Fibroblast of lung (primary cell): ENCODE measurements around the gene ZSCAN18. TPM values are rescaled to one million over a fixed set of nuclear protein-coding genes. Genes with fewer than 3 reads are reported as not detected.

Source experiments
- DNase-seq, 2 donors: peaks; one replicate each; pipeline versions ENCODE4 v3.0.0 to v3.0.0-alpha.2; 2010; ENCODE audit warnings: low read depth in 2 of 2
- H2AFZ ChIP-seq: 2 replicates; pipeline ENCODE4 v1.5.1; 2012; ENCODE audit warnings: low read length, control low read depth, inconsistent platforms
- H3K27ac ChIP-seq: 2 replicates; pipeline ENCODE4 v1.5.1; 2011; ENCODE audit warnings: low read length, control low read depth; ENCODE audit not compliant: insufficient read depth
- H3K27me3 ChIP-seq: 2 replicates; pipeline ENCODE4 v1.5.1; 2011; ENCODE audit warnings: mild to moderate bottlenecking, low read length; ENCODE audit not compliant: control insufficient read depth, insufficient read depth
- H3K36me3 ChIP-seq: 2 replicates; pipeline ENCODE4 v1.5.1; 2011; ENCODE audit warnings: low read length; ENCODE audit not compliant: control insufficient read depth, insufficient read depth
- H3K4me1 ChIP-seq: 2 replicates; pipeline ENCODE4 v1.5.1; 2011; ENCODE audit warnings: low read length; ENCODE audit not compliant: control insufficient read depth, insufficient read depth; ENCODE audit errors: extremely low read depth
- H3K4me2 ChIP-seq: 2 replicates; pipeline ENCODE4 v1.5.1; 2011; ENCODE audit warnings: low read length, control low read depth; ENCODE audit not compliant: insufficient read depth; ENCODE audit errors: extremely low read depth
- H3K4me3 ChIP-seq, 4 experiments: fragments of 200-600 bp in 1 of 4; sonication (generic) in 1 of 4; replicated peaks in 1 of 4; 2 replicates each; pipeline ENCODE4 v1.5.1; 2011 to 2016; ENCODE audit warnings: low read length in 4 of 4, low read depth in 3 of 4, mild to moderate bottlenecking in 3 of 4, control low read depth in 2 of 4, inconsistent platforms in 1 of 4, mixed read lengths in 1 of 4; ENCODE audit not compliant: insufficient read depth in 1 of 4; ENCODE audit errors: control extremely low read depth in 1 of 4
- H3K79me2 ChIP-seq: 2 replicates; pipeline ENCODE4 v1.5.1; 2012; ENCODE audit warnings: mild to moderate bottlenecking, low read length, inconsistent platforms; ENCODE audit not compliant: control insufficient read depth, insufficient read depth
- H3K9ac ChIP-seq: 2 replicates; pipeline ENCODE4 v1.5.1; 2011; ENCODE audit warnings: mild to moderate bottlenecking, low read length, control low read depth; ENCODE audit not compliant: insufficient read depth
- H3K9me3 ChIP-seq: 2 replicates; pipeline ENCODE4 v1.5.1; 2012; ENCODE audit warnings: low read depth, low read length; ENCODE audit not compliant: control insufficient read depth, insufficient read depth
- H4K20me1 ChIP-seq: 2 replicates; pipeline ENCODE4 v1.5.1; 2011; ENCODE audit warnings: low read length; ENCODE audit not compliant: control insufficient read depth, insufficient read depth; ENCODE audit errors: extremely low read depth
- CTCF ChIP-seq, 2 donors: IDR thresholded peaks in 1 of 2; conservative IDR thresholded peaks in 1 of 2; 1 replicate in 1 of 2; 2 replicates in 1 of 2; pipeline ENCODE4 v1.5.1; 2011 to 2012; ENCODE audit warnings: low read length in 2 of 2, control low read depth in 1 of 2, inconsistent platforms in 1 of 2, low read depth in 1 of 2, mild to moderate bottlenecking in 1 of 2
- EZH2 ChIP-seq: IDR thresholded peaks from 2 replicates; pipeline ENCODE4 v1.5.1; 2012; ENCODE audit warnings: low read length, control low read depth, mild to moderate bottlenecking; ENCODE audit errors: missing control alignments
- polyA plus RNA-seq, 2 donors: library from polyadenylated mRNA; depleted of rRNA in 1 of 2; stranded (reverse) in 1 of 2; unstranded in 1 of 2; fragments of >200 nt; gene quantifications; 2 replicates each; pipeline ENCODE4 v1.2.1, GENCODE V29; 2011 to 2012; ENCODE audit warnings: missing spikeins in 1 of 2
- total RNA-seq: library from RNA; depleted of rRNA; stranded (reverse); fragments of >200 nt; gene quantifications from 2 replicates; pipeline ENCODE4 v1.2.1, GENCODE V29; 2014

ZSCAN18 gene
- total and polyA plus RNA-seq, 2 donors (not counting 1 experiment from before 2014, with no cell fraction given), result 13.6 to 71.0 TPM

GRCh38 chr19:58088521-58089052 is 9.4 kb downstream of the ZSCAN18 start:
- Histone ChIP-seq H2AFZ (no peak overlapping the region), H3K27me3 (no peaks in the 10 kb centered on the region), H4K20me1 (no peaks in the 10 kb centered on the region), H3K4me3 (no peak overlapping the region), H3K79me2 (no peaks in the 10 kb centered on the region), H3K4me2 (no peak overlapping the region), H3K27ac (no peak overlapping the region), H3K4me1 (no peaks in the 10 kb centered on the region), H3K36me3 (no peaks in the 10 kb centered on the region), H3K9ac (no peak overlapping the region), H3K9me3 (no peaks in the 10 kb centered on the region)
- no peak for DNase-seq
- TF ChIP-seq EZH2 (no peak), CTCF (conservative IDR thresholded peaks at IDR 0.05 in 1 of 2, IDR thresholded peaks at IDR 0.05 in 1 of 2; ENCODE audit: low read depth in 1 of 2, low read length in 2 of 2) (no peak)

- Histone ChIP-seq H3K4me1 (no peaks in the 10 kb centered on the region), H3K4me2 (no peak overlapping the region), H3K4me3 (no peak overlapping the region), H2AFZ (no peak overlapping the region), H3K27me3 (no peaks in the 10 kb centered on the region), H3K27ac (no peak overlapping the region), H3K9ac (no peak overlapping the region), H4K20me1 (no peaks in the 10 kb centered on the region), H3K9me3 (no peaks in the 10 kb centered on the region), H3K79me2 (no peaks in the 10 kb centered on the region), H3K36me3 (no peaks in the 10 kb centered on the region)
- TF ChIP-seq CTCF (conservative IDR thresholded peaks at IDR 0.05 in 1 of 2, IDR thresholded peaks at IDR 0.05 in 1 of 2; ENCODE audit: low read depth in 1 of 2, low read length in 2 of 2) (no peak), EZH2 (no peak)
- no peak for DNase-seq
Measured at GRCh38 chr19:58086825-58087710, 11.0 kb downstream of the ZSCAN18 start.

GRCh38 chr19:58085348-58085875 is 12.6 kb downstream of the ZSCAN18 start:
- H3K4me1 ChIP-seq, result no peaks in the 10 kb centered on the region
- DNase-seq, result no peak

More at GRCh38 chr19:58085348-58085875, 12.6 kb downstream of the ZSCAN18 start:
- Histone ChIP-seq H3K36me3 (no peaks in the 10 kb centered on the region), H3K27ac (no peak overlapping the region), H3K4me3 (no peak overlapping the region), H3K27me3 (no peaks in the 10 kb centered on the region), H3K9ac (no peak overlapping the region), H2AFZ (no peak overlapping the region), H4K20me1 (no peaks in the 10 kb centered on the region), H3K4me2 (no peak overlapping the region), H3K9me3 (no peaks in the 10 kb centered on the region), H3K79me2 (no peaks in the 10 kb centered on the region)
- no peak for TF ChIP-seq CTCF (conservative IDR thresholded peaks at IDR 0.05 in 1 of 2, IDR thresholded peaks at IDR 0.05 in 1 of 2; ENCODE audit: low read depth in 1 of 2, low read length in 2 of 2)
- no peak for TF ChIP-seq EZH2
